Measurements from ENCODE around the gene NR6A1. TPM values are rescaled to one million over a fixed set of nuclear protein-coding genes. Genes with fewer than 3 reads are reported as not detected.

NR6A1 gene
- total RNA-seq, 2 donors from 2014 or later = 0.98 to 1.2 TPM

DNA sequence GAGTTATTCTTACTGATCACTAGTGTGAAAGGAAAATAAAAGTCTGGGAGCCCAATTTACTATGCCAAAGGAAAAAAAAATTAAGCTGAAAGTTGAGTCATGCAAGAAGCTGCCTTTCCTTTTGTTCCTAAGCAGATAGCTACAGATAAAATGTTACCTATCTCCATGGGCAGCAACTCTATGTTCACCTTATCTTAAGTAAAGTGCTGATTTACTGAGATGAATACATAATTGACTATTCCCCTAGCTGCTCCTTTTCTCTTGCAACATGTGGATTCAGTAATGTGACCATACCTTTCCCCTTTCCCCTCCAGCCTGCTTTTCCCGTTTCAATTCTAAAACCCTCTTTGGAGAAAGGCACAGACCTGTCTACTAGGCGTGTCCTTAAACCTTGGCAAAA is 201.2 kb downstream of the NR6A1 start:
- Mint-ChIP-seq H3K27me3 (peaks cover 13% of the 10 kb centered on the region), H3K4me1 (no peaks in the 10 kb centered on the region), H3K4me3 (no peak overlapping the region), H3K9me3 (no peaks in the 10 kb centered on the region), H3K36me3 (ENCODE audit: low read depth) (no peaks in the 10 kb centered on the region), H3K27ac (no peak overlapping the region)
- ATAC-seq (replicated peaks) = no peak

DNA sequence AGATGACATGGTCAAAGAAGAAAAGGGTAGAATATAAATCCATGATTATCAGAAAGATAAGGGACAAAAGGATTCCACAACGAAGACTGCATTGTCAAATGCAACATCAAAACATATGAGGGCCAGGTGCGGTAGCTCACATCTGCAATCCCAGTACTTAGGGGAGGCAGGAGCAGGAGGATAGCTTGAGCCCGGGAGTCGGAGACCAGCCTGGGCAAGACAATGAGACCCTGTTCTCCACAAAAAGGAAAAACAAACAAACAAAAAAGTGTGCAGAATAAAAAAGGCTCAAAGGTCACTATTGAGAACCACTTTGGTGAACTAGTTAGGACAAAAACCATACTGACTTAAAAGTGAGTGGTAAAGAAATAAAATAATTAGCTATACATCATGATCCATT is 203.7 kb downstream of the NR6A1 start:
- no peaks in the 10 kb centered on the region for H3K36me3 Mint-ChIP-seq (ENCODE audit: low read depth)
- no peaks in the 10 kb centered on the region for H3K4me1 Mint-ChIP-seq
- no peaks in the 10 kb centered on the region for H3K9me3 Mint-ChIP-seq
- no peak overlapping the region for H3K27ac Mint-ChIP-seq
- H3K4me3 Mint-ChIP-seq = no peak overlapping the region
- no peak for ATAC-seq (replicated peaks)
- peaks cover 15% of the 10 kb centered on the region for H3K27me3 Mint-ChIP-seq

DNA sequence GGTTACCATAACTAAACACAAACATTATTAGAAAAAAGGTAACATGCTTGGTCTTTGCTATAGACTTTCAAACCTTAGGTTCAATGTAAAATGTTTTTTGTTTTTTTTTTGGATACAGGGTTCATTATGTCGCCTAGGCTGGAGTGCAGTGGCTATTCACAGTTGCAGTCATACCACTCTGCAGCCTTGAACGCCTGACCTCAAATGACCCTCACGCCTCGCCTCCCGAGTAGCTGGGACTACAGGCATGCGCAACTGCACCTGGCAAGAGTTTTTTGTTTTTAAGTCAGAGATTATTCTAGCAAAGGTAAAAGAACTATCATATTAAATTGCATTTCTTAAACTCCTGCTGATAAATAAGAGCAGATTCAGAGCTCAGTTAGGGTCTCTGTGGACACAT is 208.8 kb downstream of the NR6A1 start:
- no peak overlapping the region for H3K27ac Mint-ChIP-seq
- no peaks in the 10 kb centered on the region for H3K9me3 Mint-ChIP-seq
- H3K4me3 Mint-ChIP-seq = no peak overlapping the region
- peaks cover 18% of the 10 kb centered on the region for H3K27me3 Mint-ChIP-seq
- ATAC-seq (replicated peaks) = no peak
- no peaks in the 10 kb centered on the region for H3K4me1 Mint-ChIP-seq
- no peaks in the 10 kb centered on the region for H3K36me3 Mint-ChIP-seq (ENCODE audit: low read depth)

DNA sequence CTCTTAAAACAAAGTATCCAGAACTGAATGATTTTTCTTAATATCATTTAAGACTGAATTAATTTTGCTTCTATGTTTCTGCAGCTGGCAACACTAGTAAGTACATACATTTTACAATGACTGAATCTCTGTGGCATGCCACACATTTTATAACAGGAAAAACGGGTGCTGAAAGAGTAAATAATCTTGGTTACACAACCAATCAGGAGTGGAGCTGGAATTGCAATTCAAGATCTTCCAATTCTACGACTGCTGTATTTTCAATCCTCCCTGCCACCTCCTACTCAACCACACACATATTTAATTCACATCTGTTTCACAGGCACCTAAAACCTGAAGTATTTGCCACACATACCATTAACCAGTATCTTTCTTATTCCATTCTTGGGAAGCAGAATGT is 211.2 kb downstream of the NR6A1 start:
- Mint-ChIP-seq H3K9me3 (no peaks in the 10 kb centered on the region), H3K4me3 (no peak overlapping the region), H3K27me3 (peaks cover 21% of the 10 kb centered on the region), H3K4me1 (no peaks in the 10 kb centered on the region), H3K36me3 (ENCODE audit: low read depth) (no peaks in the 10 kb centered on the region), H3K27ac (no peak overlapping the region)
- no peak for ATAC-seq (replicated peaks)

DNA sequence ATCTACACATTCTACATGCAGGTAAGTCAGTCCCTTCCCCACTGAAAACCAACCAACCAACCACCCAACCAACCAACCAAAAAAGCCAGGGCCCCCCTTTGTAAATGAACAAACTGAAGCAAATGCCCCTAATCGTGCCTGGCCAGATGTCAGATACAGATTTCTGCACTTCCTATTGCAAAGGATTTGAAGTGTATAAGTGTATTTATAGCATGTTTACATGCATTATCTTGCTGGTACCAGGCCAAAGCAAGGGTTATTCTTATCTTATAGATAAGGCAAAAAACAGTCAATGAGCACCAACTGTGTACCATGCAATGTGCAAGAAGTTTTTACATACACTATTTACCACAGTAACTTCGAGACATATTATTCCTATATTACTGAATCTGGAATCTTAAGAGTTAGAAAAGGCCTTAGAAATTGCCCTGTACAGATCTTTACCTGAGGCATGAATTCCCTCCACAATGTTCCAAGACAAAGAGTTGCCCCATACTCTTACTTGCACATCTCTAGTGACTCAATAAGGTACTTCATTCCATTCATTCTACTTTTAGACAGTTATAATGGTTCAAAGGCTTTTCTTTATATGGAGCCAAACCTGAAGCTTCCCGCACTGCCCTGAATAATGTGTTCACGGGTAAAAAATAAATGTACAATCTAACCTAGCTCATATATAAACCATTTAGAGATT is 212.2 kb downstream of the NR6A1 start:
- Mint-ChIP-seq H3K4me1 (no peaks in the 10 kb centered on the region), H3K9me3 (no peaks in the 10 kb centered on the region), H3K27ac (no peak overlapping the region), H3K4me3 (no peak overlapping the region), H3K27me3 (peaks cover 21% of the 10 kb centered on the region), H3K36me3 (ENCODE audit: low read depth) (no peaks in the 10 kb centered on the region)
- no peak for ATAC-seq (replicated peaks)

DNA sequence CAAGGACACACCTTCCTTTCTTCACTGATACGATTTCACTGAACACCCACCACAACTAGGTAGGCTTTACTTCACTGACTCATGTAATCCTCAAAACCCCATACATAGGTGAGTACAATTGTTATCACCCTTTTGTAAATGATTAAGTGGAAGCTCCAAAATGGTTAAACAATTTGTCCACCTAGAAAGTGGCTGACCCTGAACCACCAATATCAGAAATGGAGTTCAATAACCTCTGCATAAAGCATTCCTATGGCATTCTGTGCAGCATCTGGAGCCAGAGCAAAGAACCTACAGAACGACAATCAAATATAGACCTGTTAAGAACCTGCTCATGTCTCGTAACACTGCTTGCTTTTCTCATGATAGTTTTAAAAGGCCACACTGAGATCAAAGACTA is 213.2 kb downstream of the NR6A1 start:
- Mint-ChIP-seq H3K36me3 (ENCODE audit: low read depth) (no peaks in the 10 kb centered on the region), H3K4me3 (no peak overlapping the region), H3K27me3 (peaks cover 17% of the 10 kb centered on the region), H3K27ac (no peak overlapping the region), H3K4me1 (no peaks in the 10 kb centered on the region), H3K9me3 (no peaks in the 10 kb centered on the region)
- ATAC-seq (replicated peaks) = no peak

DNA sequence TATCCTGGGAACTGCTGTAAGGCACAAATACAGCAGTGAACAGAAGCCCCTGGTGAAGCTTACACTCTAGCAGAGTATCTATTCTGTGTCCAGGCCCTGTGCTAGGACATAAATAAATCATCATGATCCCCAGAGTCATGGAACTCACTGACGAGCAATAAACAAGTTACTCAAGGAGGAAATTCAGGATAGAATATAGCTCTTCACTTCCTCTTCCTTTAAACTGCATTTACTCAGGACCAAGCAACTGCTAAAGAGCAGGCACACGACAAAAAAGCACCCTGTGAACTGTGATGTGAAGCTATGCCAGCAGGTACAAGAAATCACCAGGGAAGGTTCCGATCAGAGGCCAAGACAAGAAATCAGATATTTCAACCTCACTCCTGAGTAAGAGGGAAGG is 216.1 kb downstream of the NR6A1 start:
- no peak overlapping the region for H3K4me3 Mint-ChIP-seq
- H3K36me3 Mint-ChIP-seq (ENCODE audit: low read depth) = no peaks in the 10 kb centered on the region
- H3K27me3 Mint-ChIP-seq = peaks cover 14% of the 10 kb centered on the region
- no peak overlapping the region for H3K27ac Mint-ChIP-seq
- no peaks in the 10 kb centered on the region for H3K4me1 Mint-ChIP-seq
- ATAC-seq (replicated peaks) = no peak
- H3K9me3 Mint-ChIP-seq = no peaks in the 10 kb centered on the region

DNA sequence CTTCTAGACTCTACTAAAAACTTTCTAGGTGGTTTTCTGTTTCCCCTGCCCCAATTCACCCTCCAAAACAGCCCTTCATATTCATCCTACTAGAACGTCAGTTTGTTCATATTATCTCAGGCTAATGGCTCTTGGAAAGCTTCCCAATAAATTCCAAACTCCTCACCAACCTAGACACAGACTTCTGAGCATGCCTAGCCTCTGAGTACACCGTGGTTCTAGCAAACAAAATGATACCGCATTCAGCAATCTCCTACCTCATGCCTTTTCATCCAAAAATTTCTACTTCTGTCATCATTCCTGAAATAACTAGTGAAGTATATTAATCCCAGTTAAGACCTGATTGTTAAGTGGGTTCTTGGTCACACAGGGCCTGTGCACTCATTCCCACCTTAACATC is 217.4 kb downstream of the NR6A1 start:
- H3K9me3 Mint-ChIP-seq = no peaks in the 10 kb centered on the region

DNA sequence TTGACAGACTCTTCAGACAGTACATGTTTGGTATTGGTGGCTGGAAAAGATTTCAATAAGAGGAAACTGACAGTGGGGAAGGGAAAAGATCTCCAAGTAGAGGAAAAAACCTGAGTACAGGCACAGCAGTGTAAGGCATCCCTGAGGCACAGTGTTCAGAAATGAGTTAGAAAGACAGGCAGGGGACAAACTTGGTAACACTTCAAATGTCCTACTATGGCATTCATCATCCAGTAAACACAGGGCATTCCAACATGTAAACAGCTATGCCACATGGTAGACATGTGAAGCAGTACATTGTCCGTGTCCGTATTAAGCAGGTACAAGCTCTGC is 218.9 kb downstream of the NR6A1 start:
- Mint-ChIP-seq H3K27ac (no peak overlapping the region), H3K4me3 (no peak overlapping the region), H3K9me3 (no peaks in the 10 kb centered on the region), H3K27me3 (peaks cover 14% of the 10 kb centered on the region), H3K36me3 (ENCODE audit: low read depth) (no peaks in the 10 kb centered on the region), H3K4me1 (no peaks in the 10 kb centered on the region)
- no peak for ATAC-seq (replicated peaks)

More for the DNA sequence above, 217.4 kb downstream of the NR6A1 start:
- H3K36me3 Mint-ChIP-seq (ENCODE audit: low read depth) = no peaks in the 10 kb centered on the region
- peaks cover 11% of the 10 kb centered on the region for H3K27me3 Mint-ChIP-seq
- no peak for ATAC-seq (replicated peaks)
- no peaks in the 10 kb centered on the region for H3K4me1 Mint-ChIP-seq
- H3K4me3 Mint-ChIP-seq = no peak overlapping the region
- no peak overlapping the region for H3K27ac Mint-ChIP-seq

DNA sequence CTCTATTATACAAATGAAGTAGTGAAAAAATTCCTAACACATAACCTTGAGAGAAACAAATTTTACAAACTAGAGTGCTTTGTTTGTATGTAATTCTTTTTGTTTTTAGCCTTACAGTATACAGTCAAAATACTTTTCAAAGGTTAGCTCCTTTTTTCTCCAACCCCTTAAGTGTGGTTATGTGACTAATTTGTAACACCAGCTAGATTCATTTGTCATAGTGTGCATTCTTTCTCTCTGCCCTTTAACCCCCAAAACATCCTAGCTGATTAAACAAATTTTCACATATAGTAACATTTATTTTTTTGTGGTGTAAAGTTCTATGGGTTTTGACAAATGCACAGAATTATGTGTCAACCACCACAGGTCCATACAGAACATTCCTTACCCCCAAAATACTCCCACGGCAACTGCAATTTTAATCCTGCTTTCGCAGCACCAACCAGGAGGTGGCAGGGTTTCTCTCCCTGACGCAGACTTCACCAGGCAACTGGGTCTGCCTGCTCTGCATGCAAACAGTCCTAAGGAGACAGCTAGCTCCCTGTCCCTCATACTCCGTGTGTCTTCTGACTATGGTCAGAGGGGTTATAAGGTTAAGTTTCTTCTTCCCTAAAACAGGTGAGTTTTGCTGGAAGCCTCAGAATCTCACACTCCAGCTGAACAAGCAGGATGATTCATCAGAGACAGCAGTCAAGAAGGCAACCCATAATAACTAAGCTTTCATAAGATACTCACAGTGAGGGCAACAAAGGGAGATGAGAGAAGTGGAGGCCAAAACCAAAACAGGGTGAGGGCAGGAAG is 219.4 kb downstream of the NR6A1 start:
- ATAC-seq (replicated peaks) = peak; percentile 88
- no peak overlapping the region for H3K27ac Mint-ChIP-seq
- H3K36me3 Mint-ChIP-seq (ENCODE audit: low read depth) = no peaks in the 10 kb centered on the region
- no peaks in the 10 kb centered on the region for H3K9me3 Mint-ChIP-seq
- H3K4me3 Mint-ChIP-seq = no peak overlapping the region
- H3K27me3 Mint-ChIP-seq = peaks cover 15% of the 10 kb centered on the region
- H3K4me1 Mint-ChIP-seq = no peaks in the 10 kb centered on the region

DNA sequence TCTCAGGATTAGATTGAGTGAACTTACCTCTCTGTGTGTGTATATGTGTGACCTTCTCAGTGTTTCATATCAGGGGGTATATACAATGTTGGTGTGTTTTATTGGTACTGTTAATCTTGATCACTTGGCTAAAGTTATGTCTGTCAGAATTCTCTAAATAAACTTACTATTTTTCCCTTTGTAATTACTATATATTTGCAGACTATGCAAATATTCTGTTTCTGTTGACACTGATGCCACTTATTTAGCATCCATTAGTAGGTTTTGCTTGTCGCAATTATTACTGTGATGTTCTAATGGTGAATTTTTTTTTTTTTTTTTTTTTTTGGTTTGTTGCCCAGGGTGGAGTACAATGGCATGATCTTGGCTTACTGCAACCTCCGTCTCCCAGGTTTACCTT is 221.0 kb downstream of the NR6A1 start:
- Mint-ChIP-seq H3K27ac (no peak overlapping the region), H3K9me3 (no peaks in the 10 kb centered on the region), H3K4me1 (no peaks in the 10 kb centered on the region), H3K36me3 (ENCODE audit: low read depth) (no peaks in the 10 kb centered on the region), H3K4me3 (no peak overlapping the region), H3K27me3 (peaks cover 12% of the 10 kb centered on the region)
- ATAC-seq (replicated peaks) = no peak

DNA sequence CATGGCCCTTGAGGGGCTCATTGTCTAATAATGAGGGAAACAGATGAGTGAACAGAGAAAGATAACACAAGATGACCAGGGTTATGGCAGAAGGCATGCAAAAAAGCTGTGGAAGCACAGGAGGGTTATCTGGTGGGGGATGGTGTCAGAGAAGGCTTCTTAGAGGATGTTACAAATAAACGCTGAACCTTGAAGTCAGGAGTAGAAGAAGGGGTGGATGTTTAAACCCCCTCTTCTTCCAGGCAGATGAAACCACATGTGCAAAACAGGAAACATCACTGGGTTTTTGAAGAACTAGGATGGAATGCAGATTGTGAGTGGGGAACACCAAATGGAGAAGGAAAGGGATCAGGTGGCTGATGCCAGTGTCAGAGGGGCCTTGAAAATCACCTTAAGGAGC is 222.1 kb downstream of the NR6A1 start:
- Mint-ChIP-seq H3K36me3 (ENCODE audit: low read depth) (no peaks in the 10 kb centered on the region), H3K4me3 (no peak overlapping the region), H3K9me3 (no peaks in the 10 kb centered on the region), H3K27me3 (peaks cover 11% of the 10 kb centered on the region), H3K27ac (no peak overlapping the region), H3K4me1 (no peaks in the 10 kb centered on the region)
- ATAC-seq (replicated peaks) = no peak

DNA sequence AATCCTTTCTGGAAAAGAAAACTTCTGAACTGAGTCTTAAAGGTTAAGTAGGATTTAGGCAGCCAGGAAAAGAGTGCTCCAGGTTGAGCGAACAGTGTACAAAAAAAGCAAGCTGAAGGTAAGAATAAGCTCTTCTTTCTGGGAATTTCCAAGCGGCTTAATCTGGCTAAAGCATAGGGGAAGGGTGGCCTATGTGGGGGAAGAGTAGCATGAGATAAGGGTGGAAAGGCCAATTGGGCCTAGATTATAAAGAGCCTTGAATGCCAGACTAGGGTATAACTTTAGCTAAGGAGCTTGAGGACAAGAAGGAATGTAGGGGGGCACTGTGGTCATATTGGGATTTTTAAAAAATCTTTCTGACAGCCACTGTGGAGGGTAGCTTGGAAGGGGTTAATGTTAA is 226.6 kb downstream of the NR6A1 start:
- Mint-ChIP-seq H3K9me3 (no peaks in the 10 kb centered on the region), H3K4me1 (no peaks in the 10 kb centered on the region), H3K27ac (no peak overlapping the region), H3K27me3 (peaks cover 32% of the 10 kb centered on the region), H3K4me3 (no peak overlapping the region), H3K36me3 (ENCODE audit: low read depth) (no peaks in the 10 kb centered on the region)
- no peak for ATAC-seq (replicated peaks)

DNA sequence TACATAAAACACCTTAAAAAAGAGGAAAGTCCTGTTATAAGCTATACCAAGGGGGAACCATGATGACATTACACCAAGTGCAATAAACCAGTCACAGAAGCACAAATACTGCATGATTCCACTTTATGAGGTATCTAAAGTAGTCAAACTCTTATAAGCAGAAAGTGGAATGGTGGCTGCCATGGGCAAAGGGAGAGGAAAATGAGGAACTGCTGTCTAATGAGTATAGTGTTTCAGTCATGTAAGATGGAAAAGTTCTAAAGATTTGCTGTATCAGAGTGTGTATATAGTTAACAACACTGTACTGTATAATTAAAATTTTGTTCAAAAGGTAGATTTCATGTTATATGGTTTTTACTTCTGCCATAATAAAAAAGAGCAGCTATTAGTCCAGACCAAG is 229.3 kb downstream of the NR6A1 start:
- H3K27me3 Mint-ChIP-seq = peaks cover 26% of the 10 kb centered on the region
- no peak overlapping the region for H3K4me3 Mint-ChIP-seq
- H3K27ac Mint-ChIP-seq = no peak overlapping the region
- no peaks in the 10 kb centered on the region for H3K9me3 Mint-ChIP-seq
- no peak for ATAC-seq (replicated peaks)
- no peaks in the 10 kb centered on the region for H3K36me3 Mint-ChIP-seq (ENCODE audit: low read depth)
- no peaks in the 10 kb centered on the region for H3K4me1 Mint-ChIP-seq

DNA sequence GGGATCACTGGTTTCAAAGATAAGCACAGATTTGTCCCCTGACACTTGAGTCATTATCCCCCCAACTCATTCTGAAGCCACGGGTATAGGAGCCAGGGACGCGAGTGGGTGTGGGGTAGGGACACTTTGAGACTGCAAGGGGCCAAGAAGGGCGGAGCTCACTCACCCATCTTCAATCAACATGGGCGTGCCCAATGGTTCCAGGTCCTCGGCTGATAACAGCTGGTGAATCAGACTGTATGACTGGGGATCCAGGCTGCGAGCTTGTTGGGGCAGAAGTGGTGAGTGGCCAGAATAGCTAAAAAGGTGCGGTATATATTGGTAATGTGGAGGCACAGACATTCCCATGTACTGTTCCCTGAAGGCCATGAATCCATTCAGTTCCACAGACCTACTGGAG is 233.2 kb downstream of the NR6A1 start:
- Mint-ChIP-seq H3K27me3 (peaks cover 17% of the 10 kb centered on the region), H3K4me3 (no peak overlapping the region), H3K4me1 (no peaks in the 10 kb centered on the region), H3K9me3 (no peaks in the 10 kb centered on the region), H3K36me3 (ENCODE audit: low read depth) (no peaks in the 10 kb centered on the region), H3K27ac (no peak overlapping the region)
- no peak for ATAC-seq (replicated peaks)
